HuH-7.5 (cell line): ENCODE data around the gene GNG12.
A peak's percentile ranks its signal among the peaks of the same experiment; 100 is the strongest.

ENCODE experiments used
- DNase-seq: peaks from one replicate; pipeline ENCODE4 v3.0.0; 2011; ENCODE audit warnings: low spot score

The GNG12 gene

DNA sequence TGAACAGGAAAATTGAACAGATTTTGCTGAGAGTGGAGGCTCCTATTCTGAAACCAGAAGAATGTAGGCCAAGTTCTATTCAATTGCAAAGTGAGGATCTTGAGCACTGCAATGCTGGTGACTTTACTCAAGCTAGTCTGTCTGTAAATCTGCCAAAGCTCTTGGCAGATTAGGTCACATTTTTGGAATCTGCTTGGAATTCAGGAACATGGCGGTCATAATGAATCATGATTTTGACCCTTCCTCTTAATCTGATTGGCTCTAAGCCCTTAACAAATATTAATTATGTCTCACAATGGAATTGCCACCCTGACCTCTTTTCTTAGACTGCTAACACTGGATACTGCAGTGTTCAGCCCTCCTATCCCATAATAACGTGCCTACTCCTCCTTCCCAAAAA lies 7.2 kb upstream of the GNG12 start:
- no peak for DNase-seq

GRCh38 chr1:67839826-67840225 lies 6.6 kb upstream of the GNG12 start:
- no peak for DNase-seq

DNA sequence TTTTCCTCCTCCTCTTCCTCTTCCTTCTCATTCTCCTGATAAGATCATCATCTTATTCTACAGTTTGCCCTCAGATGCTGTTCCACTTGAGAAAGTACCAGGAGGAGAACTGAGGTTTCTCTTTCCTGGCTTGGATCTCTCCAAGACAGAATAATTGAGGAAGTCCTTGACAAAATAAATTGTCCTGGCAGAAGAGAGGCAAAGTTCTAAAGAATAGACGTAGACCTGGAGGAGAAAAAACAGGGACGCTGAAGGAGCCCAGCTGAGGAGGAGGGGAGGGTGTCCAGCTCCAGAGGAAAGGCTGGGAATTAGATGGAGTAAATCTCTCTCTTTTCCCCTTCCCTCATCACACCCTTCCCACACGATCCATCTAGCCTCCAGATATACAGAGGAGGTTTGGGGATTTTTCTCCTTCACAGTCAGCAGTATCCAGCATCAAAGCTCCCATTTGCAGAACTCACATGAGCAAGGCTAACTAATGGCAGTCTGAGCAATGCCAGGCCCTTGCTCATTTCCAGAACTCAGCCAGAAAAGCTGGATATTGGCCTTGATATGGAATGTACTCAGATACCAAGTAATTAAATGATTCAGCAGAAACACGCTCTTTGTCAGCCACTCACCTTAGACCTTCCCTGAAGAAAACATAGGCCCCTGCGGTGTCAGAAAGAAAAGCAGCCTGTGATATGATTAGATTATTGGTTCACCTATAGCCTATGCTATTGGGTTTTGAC lies 5.1 kb upstream of the GNG12 start:
- DNase-seq = no peak

- DNase-seq = no peak
Measured at GRCh38 chr1:67836769-67837168, 3.5 kb upstream of the GNG12 start.

DNA sequence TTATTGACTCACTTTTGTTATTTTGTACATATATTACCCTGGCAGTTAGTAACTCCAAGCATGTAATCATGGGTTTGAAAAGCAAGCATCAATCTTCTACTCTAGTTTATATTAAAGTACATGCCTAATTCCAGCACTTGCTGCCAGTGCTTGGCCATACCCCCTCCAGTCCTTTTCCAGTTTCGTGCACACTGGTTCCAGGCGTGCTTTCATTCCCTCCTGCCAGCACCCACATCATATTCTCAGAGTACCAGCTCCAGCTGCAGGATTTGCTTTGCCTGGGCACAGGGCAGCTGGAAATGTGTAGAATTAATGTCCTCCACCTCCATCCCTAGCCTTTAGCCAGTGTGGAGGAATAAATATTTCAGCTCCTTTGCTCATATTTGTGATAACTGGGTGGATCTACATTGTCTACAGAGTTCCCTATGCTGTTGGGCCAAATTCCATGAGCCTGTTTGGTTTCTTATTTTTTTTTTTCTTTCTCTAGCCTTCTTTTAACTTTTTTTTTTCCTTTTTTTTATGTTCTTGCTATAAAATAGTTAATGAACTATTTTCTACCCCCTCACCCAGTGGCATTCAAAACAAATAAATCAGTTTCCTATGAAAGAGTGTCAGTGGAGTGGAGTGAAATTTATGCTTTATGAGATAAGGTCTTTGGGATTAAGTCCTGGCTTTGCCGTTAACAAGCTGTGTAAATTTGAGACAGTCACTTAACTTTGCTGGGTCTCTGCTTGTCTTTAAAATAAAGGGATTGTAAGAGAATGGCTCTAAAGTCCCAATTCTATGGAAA lies 2.6 kb upstream of the GNG12 start:
- no peak for DNase-seq

GRCh38 chr1:67834246-67834877 lies 1.1 kb upstream of the GNG12 start:
- no peak for DNase-seq

GRCh38 chr1:67833602-67833940 lies 304 bp upstream of the GNG12 start:
- no peak for DNase-seq

DNA sequence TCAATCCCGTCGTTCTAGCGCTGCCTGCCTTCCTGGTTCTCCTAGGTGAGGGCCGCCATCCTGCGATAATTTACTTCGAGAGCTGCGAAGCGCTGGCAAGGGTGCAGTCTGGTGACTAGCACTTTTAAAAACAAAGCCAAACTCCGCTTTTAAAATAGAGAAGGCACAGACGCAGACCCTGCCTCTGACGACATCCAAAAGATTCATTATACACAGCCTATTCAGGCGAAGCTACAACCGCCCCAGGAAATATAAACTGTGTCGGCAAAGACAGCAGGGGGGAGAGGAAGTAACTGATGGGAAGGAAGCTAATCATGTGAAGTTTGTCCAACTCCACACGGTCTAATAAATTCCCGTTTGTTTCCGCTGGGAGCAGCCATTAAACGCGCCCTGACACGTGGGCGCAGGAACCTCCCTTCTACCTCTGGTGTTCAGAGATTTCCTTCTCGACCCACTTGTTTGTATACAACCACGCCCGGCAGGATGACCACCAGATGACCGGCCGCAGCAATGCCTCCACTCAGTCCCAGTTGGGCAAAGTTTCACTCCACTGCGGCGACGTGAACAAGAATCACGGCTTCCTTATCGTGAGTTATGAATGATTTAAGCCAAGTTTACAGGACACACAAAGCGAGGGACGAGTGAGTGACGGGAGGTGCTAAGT lies 1.3 kb downstream of the GNG12 start:
- peak; percentile 64 for DNase-seq

DNA sequence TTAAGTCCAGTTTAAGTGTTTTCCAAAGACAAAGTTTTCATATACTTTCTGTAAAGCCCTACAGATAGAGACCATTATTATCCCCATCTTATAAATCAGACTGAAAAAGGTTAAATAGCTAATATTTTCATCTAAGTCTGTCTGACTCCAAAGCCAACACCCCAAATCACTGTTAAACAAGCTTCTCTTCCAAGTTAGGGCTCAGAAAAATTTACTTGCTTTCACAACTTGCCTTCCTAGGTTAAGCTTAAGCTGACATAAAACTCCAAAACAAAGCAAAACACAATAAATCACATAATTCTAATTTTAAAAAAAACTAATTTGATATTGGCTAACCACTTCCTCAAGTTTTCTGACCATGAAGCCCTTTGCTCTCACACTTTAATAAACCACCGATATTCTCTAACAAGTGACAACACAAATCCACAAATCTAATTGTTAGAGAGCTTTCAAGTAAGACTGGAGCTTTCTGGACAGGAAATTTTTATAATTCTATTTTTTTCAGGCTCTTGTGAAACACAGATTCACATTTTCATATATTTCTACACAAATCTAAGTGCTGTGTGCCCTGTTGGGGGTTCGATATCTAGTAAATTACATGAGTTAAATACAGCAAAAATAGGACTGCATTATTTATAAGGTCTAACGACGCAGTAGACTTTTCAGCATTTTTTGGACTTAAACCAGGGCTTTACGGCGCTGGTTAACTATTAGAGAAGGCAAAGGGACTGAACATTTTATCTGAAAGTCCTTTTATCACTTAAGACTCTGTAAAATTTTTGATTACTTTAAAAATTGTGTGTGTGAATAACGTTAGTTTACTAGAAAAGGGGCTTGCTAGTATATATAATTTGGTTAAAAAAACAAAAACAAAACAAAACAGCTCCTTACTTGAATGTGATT lies 2.1 kb downstream of the GNG12 start:
- no peak for DNase-seq

GRCh38 chr1:67830226-67830625 lies 3.0 kb downstream of the GNG12 start:
- no peak for DNase-seq

DNA sequence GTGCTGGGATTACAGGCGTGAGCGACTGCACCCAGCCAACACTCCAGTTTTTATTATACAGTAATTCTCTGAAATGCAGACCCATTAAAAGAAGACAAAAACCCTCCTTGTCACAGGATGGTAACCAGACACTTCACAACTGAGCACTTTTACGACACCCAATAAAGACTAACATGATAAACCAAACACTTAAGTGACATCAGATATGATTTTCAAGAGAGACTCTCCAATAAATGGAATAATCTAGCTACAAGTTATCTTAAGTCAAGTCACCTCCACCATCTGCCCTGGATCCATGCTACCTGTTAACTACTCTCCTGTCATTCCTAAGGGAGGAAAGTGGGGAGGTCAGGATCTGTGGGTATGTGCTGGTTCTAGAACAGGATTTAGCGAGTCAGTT lies 5.6 kb downstream of the GNG12 start:
- DNase-seq = no peak

DNA sequence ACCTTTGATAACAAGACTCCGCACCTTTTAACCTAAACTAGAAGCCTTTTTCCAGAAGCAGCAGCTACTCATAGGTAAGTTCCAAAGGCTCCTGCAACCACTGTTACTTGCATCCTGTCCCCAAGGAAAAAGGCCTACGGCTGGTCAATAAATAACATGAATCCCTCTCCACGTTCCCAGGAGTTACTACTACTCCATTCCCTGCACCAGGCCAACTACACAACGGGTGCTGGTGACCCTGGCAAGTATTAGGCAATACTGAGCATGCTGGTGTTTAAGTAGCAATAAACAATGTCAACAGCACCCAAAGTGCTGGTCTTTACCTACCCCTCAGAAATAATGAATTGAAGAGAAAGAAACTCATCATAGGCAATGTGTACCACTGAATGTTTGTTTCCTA lies 7.7 kb downstream of the GNG12 start:
- DNase-seq = no peak

GRCh38 chr1:67824766-67825165 lies 8.5 kb downstream of the GNG12 start:
- no peak for DNase-seq

DNA sequence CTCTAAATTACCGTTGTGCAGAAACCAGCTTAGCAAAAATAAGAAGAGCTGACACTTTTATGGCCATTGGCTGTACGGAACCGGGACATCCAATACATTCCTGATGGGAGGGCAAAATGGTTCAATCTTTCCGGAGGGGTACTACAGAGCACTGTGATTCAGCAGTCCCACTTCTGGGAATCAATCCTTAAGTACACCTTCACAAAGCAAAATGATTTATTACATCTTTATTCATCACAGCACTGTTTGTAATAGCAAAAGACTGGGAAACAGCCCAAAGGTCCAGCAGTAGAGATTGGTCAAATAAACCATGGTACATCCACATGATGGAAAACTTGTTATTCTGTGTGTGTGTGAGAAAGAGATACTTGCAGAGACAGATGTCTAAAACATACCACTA lies 9.7 kb downstream of the GNG12 start:
- no peak for DNase-seq

DNA sequence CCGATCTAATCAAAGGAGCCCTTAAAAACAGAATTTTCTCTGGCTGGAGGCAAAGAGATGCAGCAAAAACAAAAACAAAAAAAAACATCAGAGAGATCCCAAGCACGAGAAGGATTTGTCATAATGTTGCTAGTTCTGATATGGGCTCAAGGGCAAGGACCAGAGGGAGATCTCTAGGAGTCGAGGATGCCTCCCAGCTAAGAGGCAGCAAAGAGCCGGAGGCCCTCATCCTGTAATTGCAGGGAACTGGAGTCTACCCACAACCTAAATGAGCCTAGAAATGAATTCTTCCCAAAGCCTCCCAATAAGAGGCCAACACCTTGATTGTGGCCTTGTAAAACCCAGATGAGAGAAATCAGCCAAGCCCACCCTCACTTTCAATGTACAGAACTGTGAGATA lies 12.0 kb downstream of the GNG12 start:
- DNase-seq = no peak

DNA sequence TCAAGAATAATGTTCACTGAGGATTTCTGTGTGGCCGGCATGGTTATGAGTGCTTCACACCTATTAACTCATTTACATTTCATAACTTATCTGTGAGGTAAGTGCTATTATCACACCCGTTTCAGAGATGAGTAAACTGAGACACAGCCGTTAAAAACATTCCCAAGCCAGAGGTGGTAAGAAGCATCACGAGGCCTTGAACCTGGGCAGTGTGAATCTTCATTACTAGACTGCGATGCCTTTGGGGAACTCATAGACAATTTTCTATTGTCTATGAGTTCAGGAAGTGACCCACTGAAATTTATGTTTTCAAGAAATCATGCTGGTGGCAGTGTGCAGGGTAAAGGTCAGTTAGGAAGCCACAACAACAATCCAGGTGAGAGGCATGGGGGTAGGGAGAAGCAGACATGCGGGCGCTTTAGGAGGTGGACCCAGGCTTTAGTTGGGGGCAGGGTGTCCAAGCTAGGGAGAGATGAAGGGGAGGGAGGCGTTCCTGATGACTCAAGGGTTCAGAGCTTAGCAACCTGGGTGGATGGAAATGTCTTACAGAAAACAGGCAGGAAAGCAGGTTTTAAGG lies 14.5 kb downstream of the GNG12 start:
- no peak for DNase-seq

DNA sequence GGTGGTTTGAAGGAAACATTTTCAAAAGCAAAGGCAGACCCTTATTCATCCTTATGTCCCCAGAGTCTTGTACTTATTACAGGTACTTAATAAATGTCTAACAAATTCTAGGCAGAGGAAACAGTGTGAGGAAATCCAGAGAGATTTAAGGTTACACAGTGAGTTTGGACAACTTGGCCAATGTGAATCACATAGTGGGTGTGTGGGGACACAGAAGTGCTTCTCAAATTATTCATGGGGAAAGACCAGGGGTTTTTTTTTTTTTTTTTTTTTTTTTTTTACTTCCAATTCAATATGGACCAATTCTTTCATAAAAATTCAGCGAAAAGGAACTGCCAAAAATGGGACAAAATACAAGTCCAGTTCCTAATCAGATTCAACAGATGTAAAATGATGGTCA lies 15.1 kb downstream of the GNG12 start:
- DNase-seq = no peak

GRCh38 chr1:67817319-67817718 lies 15.9 kb downstream of the GNG12 start:
- no peak for DNase-seq

DNA sequence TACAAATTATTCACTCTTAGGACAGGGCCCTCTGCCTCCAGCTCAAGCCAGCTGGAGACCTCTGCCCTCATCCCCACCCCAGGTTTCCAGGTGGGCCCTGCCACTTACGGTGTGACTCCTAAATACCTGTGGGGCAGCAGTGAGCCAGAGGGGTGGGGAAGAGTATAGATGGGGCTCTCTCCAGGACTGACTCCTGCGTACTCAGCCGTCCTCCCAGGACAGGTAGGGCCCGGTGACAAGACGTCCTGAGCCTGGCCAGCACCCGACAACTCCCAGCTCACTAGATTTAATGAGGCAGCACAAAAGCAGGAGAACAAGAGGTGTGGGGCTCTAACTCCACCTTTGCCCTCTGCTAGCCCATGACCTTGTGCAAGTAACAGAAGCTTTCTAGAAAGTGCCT lies 16.8 kb downstream of the GNG12 start:
- DNase-seq = no peak

GRCh38 chr1:67816095-67816475 lies 17.2 kb downstream of the GNG12 start:
- no peak for DNase-seq

DNA sequence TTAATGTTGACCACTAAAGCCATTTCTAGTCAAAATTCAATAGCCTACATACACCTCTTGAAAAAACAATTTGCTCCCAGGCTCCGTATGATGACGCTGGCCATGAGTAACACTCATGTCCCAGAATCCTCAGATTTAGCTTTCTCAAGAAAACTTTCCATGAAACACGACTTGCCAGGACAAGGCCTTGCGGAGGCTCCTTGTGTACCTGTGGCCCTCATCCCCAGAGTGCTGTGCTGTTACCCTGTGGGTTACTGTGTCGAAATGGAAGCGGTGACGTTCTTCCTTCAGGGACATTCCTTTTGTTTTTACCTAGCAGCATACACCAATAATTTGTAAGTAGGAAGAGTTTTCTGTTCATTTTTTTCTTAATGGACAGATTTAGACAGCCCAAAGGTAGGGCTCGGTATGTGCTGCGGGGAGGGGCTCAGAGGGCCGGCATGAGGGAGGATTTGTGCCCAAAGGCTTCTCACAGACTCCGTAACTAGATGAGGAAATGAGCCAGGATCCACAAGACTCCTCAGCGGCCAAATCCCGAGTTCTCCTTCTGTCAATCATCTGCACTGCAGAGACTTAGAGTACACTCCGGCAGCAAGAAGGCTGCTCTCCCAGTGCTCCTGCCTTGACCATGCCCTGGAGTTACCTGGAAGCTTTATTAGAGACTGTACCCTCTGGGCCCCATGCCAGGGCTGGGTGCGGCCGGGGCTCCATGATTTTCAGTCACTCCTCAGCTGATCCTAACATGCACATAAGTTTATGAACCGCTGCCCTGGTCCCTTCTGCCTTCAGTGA lies 17.8 kb downstream of the GNG12 start:
- no peak for DNase-seq
